H9 (cell line): Measurements from ENCODE around the gene ACOX3. TPM values are rescaled to one million over a fixed set of nuclear protein-coding genes. Genes with fewer than 3 reads are reported as not detected.

ENCODE experiments used
- DNase-seq: peaks from one replicate; pipeline ENCODE4 v3.0.0-alpha.2; 2017
- H2AFZ ChIP-seq: one replicate; pipeline ENCODE4 v1.6.1; 2013; ENCODE audit warnings: mild to moderate bottlenecking, low read length, control low read depth, moderate library complexity
- H2AK5ac ChIP-seq: 2 replicates; pipeline ENCODE4 v1.6.1; 2013; ENCODE audit warnings: low read length, control low read depth, mixed read lengths; ENCODE audit not compliant: insufficient read length
- H2BK120ac ChIP-seq: one replicate; pipeline ENCODE4 v1.6.1; 2013; ENCODE audit warnings: low read depth, mild to moderate bottlenecking, low read length, control low read depth, inconsistent platforms; ENCODE audit not compliant: poor library complexity, severe bottlenecking
- H2BK12ac ChIP-seq: 2 replicates; pipeline ENCODE4 v1.6.1; 2013; ENCODE audit warnings: low read length, control low read depth, mixed read lengths, low read depth; ENCODE audit not compliant: insufficient read length
- H2BK15ac ChIP-seq: 2 replicates; pipeline ENCODE4 v1.6.1; 2013; ENCODE audit warnings: low read depth, low read length, control low read depth
- H2BK20ac ChIP-seq: one replicate; pipeline ENCODE4 v1.6.1; 2013; ENCODE audit warnings: low read depth, mild to moderate bottlenecking, low read length, control low read depth, inconsistent platforms; ENCODE audit not compliant: poor library complexity, severe bottlenecking
- H2BK5ac ChIP-seq: 2 replicates; pipeline ENCODE4 v1.6.1; 2013; ENCODE audit warnings: low read length, control low read depth, mixed read lengths; ENCODE audit not compliant: insufficient read length
- H3K14ac ChIP-seq: 2 replicates; pipeline ENCODE4 v1.6.1; 2013; ENCODE audit warnings: low read length, control low read depth; ENCODE audit not compliant: insufficient read depth
- H3K18ac ChIP-seq: 2 replicates; pipeline ENCODE4 v1.6.1; 2013; ENCODE audit warnings: low read depth, mild to moderate bottlenecking, mixed read lengths, low read length, control low read depth; ENCODE audit not compliant: insufficient read length
- H3K23ac ChIP-seq: 2 replicates; pipeline ENCODE4 v1.6.1; 2013; ENCODE audit warnings: low read length, control low read depth, mixed read lengths, low read depth; ENCODE audit not compliant: insufficient read length
- H3K23me2 ChIP-seq: 2 replicates; pipeline ENCODE4 v1.6.1; 2013; ENCODE audit warnings: low read depth, mild to moderate bottlenecking, mixed read lengths, low read length, control low read depth; ENCODE audit not compliant: insufficient read length, poor library complexity, severe bottlenecking
- H3K27ac ChIP-seq: 2 replicates; pipeline ENCODE4 v1.5.1; 2013; ENCODE audit warnings: low read length, control low read depth, mixed read lengths, low read depth; ENCODE audit not compliant: insufficient read length
- H3K27me3 ChIP-seq: 2 replicates; pipeline ENCODE4 v1.6.1; 2013; ENCODE audit warnings: low read length, control low read depth, inconsistent platforms; ENCODE audit not compliant: insufficient read depth
- H3K4ac ChIP-seq: 2 replicates; pipeline ENCODE4 v1.6.1; 2013; ENCODE audit warnings: low read depth, mild to moderate bottlenecking, control low read depth, inconsistent platforms, low read length, moderate library complexity
- H3K4me1 ChIP-seq: 2 replicates; pipeline ENCODE4 v1.6.1; 2013; ENCODE audit warnings: low read length, control low read depth, inconsistent platforms; ENCODE audit not compliant: insufficient read depth
- H3K4me2 ChIP-seq: 2 replicates; pipeline ENCODE4 v1.6.1; 2013; ENCODE audit warnings: low read length, control low read depth, mixed read lengths; ENCODE audit not compliant: insufficient read length, insufficient read depth
- H3K56ac ChIP-seq: 2 replicates; pipeline ENCODE4 v1.6.1; 2013; ENCODE audit warnings: low read depth, mild to moderate bottlenecking, mixed read lengths, low read length, control low read depth; ENCODE audit not compliant: insufficient read length
- H3K79me1 ChIP-seq: 2 replicates; pipeline ENCODE4 v1.6.1; 2013; ENCODE audit warnings: low read depth, mild to moderate bottlenecking, moderate library complexity, low read length, control low read depth, inconsistent platforms; ENCODE audit not compliant: insufficient read depth, poor library complexity, severe bottlenecking
- H3K79me2 ChIP-seq: 2 replicates; pipeline ENCODE4 v1.6.1; 2013; ENCODE audit warnings: low read length, control low read depth, inconsistent platforms; ENCODE audit not compliant: insufficient read depth
- H3K9ac ChIP-seq: 2 replicates; pipeline ENCODE4 v1.6.1; 2013; ENCODE audit warnings: low read length, control low read depth, mixed read lengths; ENCODE audit not compliant: insufficient read length; ENCODE audit errors: extremely low read depth
- H3K9me3 ChIP-seq: one replicate; pipeline ENCODE4 v1.6.1; 2013; ENCODE audit warnings: low read depth, low read length, inconsistent platforms; ENCODE audit not compliant: control insufficient read depth
- H3T11ph ChIP-seq: one replicate; pipeline ENCODE4 v1.6.1; 2013; ENCODE audit warnings: mild to moderate bottlenecking, low read length, control low read depth, inconsistent platforms
- H4K20me1 ChIP-seq: one replicate; pipeline ENCODE4 v1.6.1; 2013; ENCODE audit not compliant: control insufficient read depth, insufficient read length, insufficient read depth
- H4K5ac ChIP-seq: 2 replicates; pipeline ENCODE4 v1.6.1; 2013; ENCODE audit warnings: low read depth, mild to moderate bottlenecking, mixed read lengths, low read length, control low read depth; ENCODE audit not compliant: insufficient read length
- H4K8ac ChIP-seq: replicated peaks from 2 replicates; pipeline ENCODE4 v1.6.1; 2013; ENCODE audit warnings: low read length, control low read depth, mixed read lengths, low read depth; ENCODE audit not compliant: insufficient read length
- H4K91ac ChIP-seq: 2 replicates; pipeline ENCODE4 v1.6.1; 2013; ENCODE audit warnings: low read depth, mild to moderate bottlenecking, moderate library complexity, mixed read lengths, low read length, control low read depth; ENCODE audit not compliant: insufficient read length
- H3K27ac Mint-ChIP-seq, 3 experiments: 2 replicates in 2 of 3; 3 replicates in 1 of 3; pipeline ENCODE4 v1.8.0; 2020 to 2021; ENCODE audit warnings: mixed read lengths in 3 of 3, mild to moderate bottlenecking in 1 of 3, moderate library complexity in 1 of 3
- H3K27me3 Mint-ChIP-seq: 2 replicates; pipeline ENCODE4 v1.8.0; 2021; ENCODE audit warnings: low read depth, mild to moderate bottlenecking, moderate library complexity, mixed read lengths
- H3K36me3 Mint-ChIP-seq, 3 experiments: 2 replicates in 2 of 3; 3 replicates in 1 of 3; pipeline ENCODE4 v1.8.0; 2020 to 2021; ENCODE audit warnings: low read depth in 3 of 3, mixed read lengths in 3 of 3; ENCODE audit not compliant: insufficient read depth in 1 of 3
- H3K4me1 Mint-ChIP-seq, 2 experiments: 2 replicates each; pipeline ENCODE4 v1.8.0; 2020; ENCODE audit warnings: mixed read lengths in 2 of 2
- H3K4me3 Mint-ChIP-seq, 2 experiments: 2 replicates in 1 of 2; 3 replicates in 1 of 2; pipeline ENCODE4 v1.8.0; 2020 to 2021; ENCODE audit warnings: mild to moderate bottlenecking in 2 of 2, mixed read lengths in 2 of 2, moderate library complexity in 1 of 2
- H3K9me3 Mint-ChIP-seq, 2 experiments: 2 replicates in 1 of 2; 3 replicates in 1 of 2; pipeline ENCODE4 v1.8.0; 2020; ENCODE audit warnings: mild to moderate bottlenecking in 2 of 2, mixed read lengths in 2 of 2, moderate library complexity in 1 of 2
- CTCF ChIP-seq: fragments of 200-600 bp; sonication (generic); conservative IDR thresholded peaks from 3 replicates; pipeline ENCODE4 v1.8.0; 2021; ENCODE audit warnings: antibody characterized with exemption, mild to moderate bottlenecking
- WGBS: extraction: QIAGEN DNeasy Blood & Tissue Kit; methylation state at CpG from one replicate; pipeline ENCODE4 v1.1.7; 2013; ENCODE audit warnings: missing lambda C conversion rate, low lambda C conversion rate, mixed read lengths; ENCODE audit not compliant: insufficient read length; ENCODE audit errors: extremely low coverage; 5-methylcytosine and 5-hydroxymethylcytosine counted together
- total RNA-seq: library from RNA; stranded (reverse); gene quantifications from 2 replicates; pipeline ENCODE4 v1.2.1, GENCODE V29; 2021

The ACOX3 gene
- total RNA-seq, 1 experiment from 2014 or later: 13.8 TPM

- H3K79me2 ChIP-seq: no peaks in the 10 kb centered on the region
Observed at GRCh38 chr4:8373973-8374545, 66.5 kb downstream of the ACOX3 start.

More at GRCh38 chr4:8373973-8374545, 66.5 kb downstream of the ACOX3 start:
- Histone ChIP-seq H2BK20ac (no peak overlapping the region), H3K4me1 (0 out of 2 replicates have a peak, but pooled peaks cover 2% of the 10 kb centered on the region), H4K20me1 (no peaks in the 10 kb centered on the region), H2BK5ac (no peak overlapping the region), H2AK5ac (no peak overlapping the region), H4K5ac (no peak overlapping the region), H3K9ac (no peak overlapping the region), H3K23ac (no peak overlapping the region), H4K91ac (no peak overlapping the region), H3K14ac (no peak overlapping the region), H3K18ac (no peak overlapping the region), H2AFZ (no peak overlapping the region), H3K56ac (no peak overlapping the region), H3K23me2 (no peaks in the 10 kb centered on the region), H3K4ac (no peak overlapping the region), H3K4me2 (no peak overlapping the region), H4K8ac (no peak overlapping the region), H3K79me1 (no peaks in the 10 kb centered on the region), H3K27ac (no peak overlapping the region), H2BK15ac (no peak overlapping the region), H3K27me3 (no peaks in the 10 kb centered on the region), H2BK12ac (no peak overlapping the region), H2BK120ac (no peak overlapping the region), H3T11ph (no peak overlapping the region), H3K9me3 (no peaks in the 10 kb centered on the region)
- no CpG with 5 or more reads among the region's 13 CpGs for WGBS
- Mint-ChIP-seq H3K27me3 (peaks cover 11% of the 10 kb centered on the region), H3K9me3 (no peaks in the 10 kb centered on the region; a peak in 1 of 5 replicates), H3K4me3 (no peak overlapping the region), H3K4me1 (peaks cover 12 to 13% of the 10 kb centered on the region in 2 experiments), H3K27ac (no peak overlapping the region), H3K36me3 (no peaks in the 10 kb centered on the region)
- TF ChIP-seq CTCF: no peak
- no peak for DNase-seq
